GM19463 (cell line): ENCODE results near the gene NKX1-2.

ENCODE experiments used
- ATAC-seq: cut with Tn5 transposase; IDR thresholded peaks from one replicate; pipeline ENCODE4 v1.9.1; 2021; ENCODE audit warnings: mild to moderate bottlenecking, moderate library complexity; ENCODE audit not compliant: unreplicated experiment

The NKX1-2 gene

GRCh38 chr10:124450012-124450782 is at the start of gene NKX1-2:
TSS of gene NKX1-2 (minus strand) at chr10:124450035. CDS start at chr10:124449943, 92 bp downstream.
- ATAC-seq = no peak

DNA sequence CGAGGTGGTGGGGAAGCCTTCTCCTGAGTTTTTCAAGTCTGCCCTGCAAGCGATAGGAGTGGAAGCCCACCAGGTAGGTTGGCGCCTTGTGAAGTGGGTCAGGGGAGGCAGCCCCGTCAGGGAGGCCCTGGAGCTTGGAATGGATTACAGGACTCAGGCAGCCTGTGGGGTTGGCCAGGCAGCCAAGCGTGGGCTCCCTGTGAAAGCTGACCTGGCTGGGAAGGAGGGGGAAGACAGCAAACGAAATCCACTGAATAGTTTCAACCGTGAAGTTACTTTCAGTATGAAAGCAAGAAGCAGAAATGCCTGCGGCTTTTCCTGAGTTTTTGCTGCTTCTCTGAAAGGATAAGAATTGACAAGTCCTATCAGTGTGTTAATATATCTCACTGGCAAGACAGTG is 48.2 kb upstream of the NKX1-2 start:
- no peak for ATAC-seq

- ATAC-seq = no peak
Observed at GRCh38 chr10:124497196-124497881, 47.5 kb upstream of the NKX1-2 start.

DNA sequence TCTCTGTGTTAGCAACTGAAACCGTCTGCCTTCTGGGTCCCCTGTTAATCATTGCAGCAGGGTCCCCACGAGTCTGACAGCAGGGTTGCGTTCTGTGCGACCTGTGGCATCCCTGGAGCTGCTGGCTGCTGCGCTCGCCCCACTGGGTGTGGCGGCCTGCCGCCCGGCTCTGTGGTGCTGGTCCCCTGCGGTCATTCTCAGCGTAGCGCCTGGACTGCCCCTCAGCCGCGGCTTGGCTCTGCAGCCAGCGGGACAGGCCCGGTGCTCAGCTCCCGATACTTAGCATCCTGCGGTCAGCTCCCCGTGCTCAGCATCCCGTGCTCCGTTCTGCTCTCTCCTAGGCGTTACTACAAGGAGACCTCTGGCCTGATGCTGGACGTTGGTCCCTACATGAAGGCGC is 46.8 kb upstream of the NKX1-2 start:
- no peak for ATAC-seq

GRCh38 chr10:124496150-124496549 is 46.3 kb upstream of the NKX1-2 start:
- no peak for ATAC-seq

DNA sequence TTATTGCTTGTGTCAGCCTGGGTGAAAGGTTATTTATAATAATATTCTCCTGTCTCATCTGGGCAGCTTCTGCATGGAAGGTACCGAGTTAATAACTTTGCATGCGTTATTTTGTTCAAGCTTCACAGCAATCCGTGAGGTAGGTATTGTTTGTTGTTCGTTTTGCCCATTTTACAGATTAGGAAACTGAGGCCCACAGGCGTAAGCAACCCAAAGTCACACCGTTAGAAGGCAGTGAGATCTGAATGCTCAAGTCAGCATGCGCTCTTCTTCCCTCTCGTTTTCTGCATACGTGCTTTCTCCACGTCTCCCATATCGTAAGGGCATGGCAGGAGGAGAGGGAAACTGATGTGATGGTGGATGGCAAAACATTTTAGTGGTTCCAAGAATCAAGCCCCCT is 45.9 kb upstream of the NKX1-2 start:
- ATAC-seq = no peak

GRCh38 chr10:124495162-124495561 is 45.3 kb upstream of the NKX1-2 start:
- no peak for ATAC-seq

DNA sequence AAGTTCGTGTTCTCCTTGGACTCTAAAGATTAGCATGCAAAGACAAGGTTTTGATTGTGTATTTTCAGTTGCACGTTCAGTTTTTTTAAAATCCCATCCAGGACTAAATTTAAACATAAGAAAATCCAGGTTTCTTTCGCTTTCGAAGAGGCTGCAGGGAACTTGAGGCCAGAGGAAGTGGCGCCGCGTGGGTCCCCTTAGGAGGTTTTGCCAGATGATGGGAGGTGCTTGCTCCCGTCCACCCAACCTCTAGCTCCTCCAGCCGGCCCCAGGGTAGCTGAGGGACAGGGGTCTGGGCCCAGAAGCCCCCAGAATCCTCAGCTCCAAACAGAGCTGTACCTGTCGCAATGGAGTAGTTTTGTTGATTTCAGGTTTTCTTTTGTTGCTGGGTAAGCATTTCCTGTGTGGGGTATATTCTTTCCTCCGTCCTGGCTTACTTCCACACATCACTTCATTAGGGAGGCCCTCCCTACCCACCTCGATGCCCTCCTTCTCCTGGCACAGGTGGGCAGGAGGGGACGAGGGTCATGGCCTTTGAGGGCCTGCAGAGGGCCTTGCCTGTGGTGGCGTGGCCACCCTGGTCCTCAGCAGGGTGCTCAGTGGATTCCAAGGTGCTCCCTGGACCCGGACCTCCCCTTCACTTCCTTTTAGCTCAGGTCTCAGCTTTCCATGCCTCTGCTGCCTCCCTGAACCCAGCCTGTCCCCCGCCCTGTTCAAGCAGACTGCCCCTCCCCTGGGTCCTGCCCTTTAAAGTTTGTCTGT is 44.4 kb upstream of the NKX1-2 start:
- no peak for ATAC-seq

- ATAC-seq = no peak
Observed at GRCh38 chr10:124493214-124493882, 43.5 kb upstream of the NKX1-2 start.

DNA sequence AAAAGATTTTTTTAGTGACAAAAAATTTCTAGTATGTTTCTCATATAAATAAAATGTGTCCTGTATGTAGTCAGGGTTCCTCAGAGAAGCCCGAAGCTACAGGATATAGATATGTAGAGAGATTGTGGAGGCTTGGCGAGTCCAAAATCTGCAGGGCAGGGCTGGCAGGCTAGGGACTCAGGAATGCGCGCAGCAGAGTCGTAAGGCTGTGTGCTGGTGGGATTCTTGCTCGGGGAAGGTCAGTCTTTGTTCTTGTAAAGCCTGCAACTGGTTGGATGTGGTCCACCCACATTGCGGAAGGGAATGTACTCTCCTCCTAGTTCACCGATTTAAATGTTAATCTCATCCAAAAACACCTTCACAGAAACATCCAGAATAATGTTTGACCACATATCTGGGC is 42.4 kb upstream of the NKX1-2 start:
- ATAC-seq = no peak

DNA sequence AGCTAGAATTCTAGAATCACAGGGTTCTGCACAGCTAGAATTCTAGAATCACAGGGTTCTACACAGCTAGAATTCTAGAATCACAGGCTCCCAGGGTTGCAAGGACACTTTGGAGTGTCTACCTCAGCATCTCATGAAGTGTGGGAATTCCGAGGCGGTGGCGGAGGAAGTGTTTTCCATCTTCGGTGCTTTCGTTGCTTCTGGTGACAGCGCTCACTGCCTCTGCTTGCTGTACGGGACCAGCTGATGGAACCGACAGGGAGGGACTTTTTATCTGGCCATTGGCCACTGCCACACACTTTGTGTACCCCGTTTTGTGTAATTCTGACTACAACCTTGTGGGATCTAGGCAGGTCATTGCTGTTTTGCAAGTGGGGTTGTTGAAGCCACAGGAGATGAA is 41.3 kb upstream of the NKX1-2 start:
- no peak for ATAC-seq

DNA sequence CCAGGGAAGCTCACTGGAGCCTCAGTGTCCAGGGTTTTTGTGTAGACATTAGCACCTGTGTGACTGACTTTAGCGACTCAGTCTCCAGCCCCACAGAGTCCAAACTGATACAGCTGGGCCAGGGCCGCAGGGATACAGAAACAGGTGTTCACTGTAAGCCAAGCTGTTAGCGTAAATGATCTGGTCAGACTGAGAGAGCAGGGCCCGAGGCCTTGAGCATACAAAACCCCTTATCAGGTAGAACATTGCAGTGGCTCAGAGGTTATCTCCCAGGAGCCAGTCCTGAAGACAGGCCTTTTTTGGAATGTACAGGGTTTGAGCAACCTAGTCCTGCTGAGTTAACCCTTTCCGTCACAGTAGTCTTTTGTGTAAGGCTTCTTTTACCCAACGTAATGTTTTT is 36.8 kb upstream of the NKX1-2 start:
- no peak for ATAC-seq

- no peak for ATAC-seq
Observed at GRCh38 chr10:124484661-124485060, 34.8 kb upstream of the NKX1-2 start.

- no peak for ATAC-seq
Observed at GRCh38 chr10:124484031-124484430, 34.2 kb upstream of the NKX1-2 start.

DNA sequence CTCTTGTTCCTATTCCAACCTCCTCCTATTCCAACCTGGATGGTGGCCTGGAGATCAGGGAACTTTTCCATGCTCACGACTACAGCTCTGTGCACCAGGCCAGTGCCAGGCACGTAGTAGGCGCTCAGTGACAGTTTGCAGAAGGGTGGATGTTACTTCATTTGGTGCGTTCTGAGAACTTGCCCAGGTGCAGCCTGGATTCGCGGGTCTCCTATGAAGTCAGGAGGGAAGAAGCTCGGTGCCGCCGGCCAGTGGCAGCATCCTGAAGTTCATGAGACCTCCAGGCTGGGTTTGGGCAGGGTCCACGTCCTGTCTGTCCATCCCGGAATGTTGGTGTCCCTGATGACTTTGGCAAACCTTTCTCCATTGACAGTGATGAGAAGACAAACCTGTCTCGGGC is 33.0 kb upstream of the NKX1-2 start:
- ATAC-seq = no peak

DNA sequence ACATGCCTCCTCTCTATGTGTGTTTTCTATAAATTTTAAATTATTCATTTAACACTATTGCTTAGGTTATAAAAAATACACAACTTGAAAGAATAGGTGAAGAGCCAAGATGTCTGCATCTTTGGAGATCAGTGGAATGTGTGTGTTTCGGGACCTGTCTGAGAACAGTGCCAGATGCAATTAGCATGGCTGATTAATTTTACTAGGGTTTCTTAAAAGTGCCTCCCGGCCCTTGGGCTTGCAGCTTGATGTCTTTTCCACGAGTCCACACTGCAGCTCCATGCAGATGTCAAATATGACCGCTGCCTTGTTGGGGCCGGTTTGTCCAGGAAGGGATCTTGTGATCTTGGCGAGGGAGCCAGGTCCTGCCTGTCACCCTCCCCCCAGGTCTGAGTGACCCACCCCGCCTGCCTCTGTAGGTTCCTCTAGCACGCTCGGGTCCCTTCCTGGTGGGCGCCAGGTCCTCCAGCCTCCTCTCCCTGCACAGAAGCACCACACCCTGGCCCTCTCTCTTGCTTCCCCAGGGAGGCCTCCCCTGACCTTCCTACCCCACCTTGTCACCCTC is 32.5 kb upstream of the NKX1-2 start:
- no peak for ATAC-seq

DNA sequence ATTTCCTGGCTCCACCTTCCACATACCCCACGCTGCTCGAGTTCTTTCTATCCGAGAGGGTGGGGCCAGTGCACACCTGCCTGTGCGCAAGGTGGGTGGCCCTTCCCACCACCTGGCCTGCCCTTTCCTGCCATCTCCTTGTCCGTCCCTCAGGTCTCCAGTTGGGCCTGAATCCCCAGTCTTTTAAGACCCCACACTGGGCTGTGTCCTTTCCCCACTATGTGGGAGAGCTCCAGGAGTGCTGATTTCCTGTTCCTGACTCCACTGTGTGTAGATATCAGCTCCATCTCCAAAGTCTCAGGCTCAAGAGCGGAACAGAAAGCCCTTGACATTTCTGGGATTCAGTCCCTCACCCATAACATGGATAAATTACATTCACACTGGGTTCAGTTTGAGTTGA is 31.9 kb upstream of the NKX1-2 start:
- ATAC-seq = no peak

GRCh38 chr10:124480860-124481259 is 31.0 kb upstream of the NKX1-2 start:
- ATAC-seq = no peak

DNA sequence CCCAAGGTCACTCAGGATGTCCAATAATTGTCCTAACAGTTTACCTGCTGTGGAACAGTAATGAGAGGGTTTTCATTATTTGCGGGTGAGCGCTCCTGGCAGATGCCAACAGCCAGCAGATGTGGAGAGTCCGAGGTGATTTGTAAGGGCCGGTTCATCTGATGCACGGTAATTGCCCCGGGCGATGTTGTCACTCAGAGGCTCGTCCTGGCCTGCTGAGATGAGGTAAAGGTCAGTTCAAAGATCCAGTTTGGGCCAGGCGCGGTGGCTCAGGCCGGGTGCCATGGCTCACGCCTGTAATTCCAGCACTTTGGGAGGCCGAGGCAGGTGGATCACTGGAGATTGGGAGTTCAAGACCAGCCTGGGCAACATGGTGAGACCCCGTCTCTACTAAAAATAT is 28.7 kb upstream of the NKX1-2 start:
- ATAC-seq = no peak

- ATAC-seq = no peak
Observed at GRCh38 chr10:124477614-124478363, 28.0 kb upstream of the NKX1-2 start.
